HG03280 (cell line): Measurements from ENCODE around the gene PCP4L1.
A peak's percentile ranks its signal among the peaks of the same experiment; 100 is the strongest.
"Not testable (repeated sequence)": the region's sequence is repeated elsewhere in the genome, so short reads cannot be mapped to it uniquely, and the experiment has no call there.

Source experiments
- ATAC-seq: cut with Tn5 transposase; IDR thresholded peaks from one replicate; pipeline ENCODE4 v1.9.1; 2021; ENCODE audit warnings: mild to moderate bottlenecking, moderate library complexity; ENCODE audit not compliant: unreplicated experiment

Gene PCP4L1

GRCh38 chr1:161313554-161314200 lies 55.1 kb downstream of the PCP4L1 start:
- peak; percentile 13 for ATAC-seq

GRCh38 chr1:161314201-161314981 lies 55.8 kb downstream of the PCP4L1 start, which contains the start of gene SDHC:
Gene SDHC, plus strand, starts transcription at chr1:161314381. Its CDS starts 25 bp downstream, at chr1:161314406.
- ATAC-seq = peak; percentile 97

GRCh38 chr1:161315841-161316674 lies 57.5 kb downstream of the PCP4L1 start:
- not testable (repeated sequence) for ATAC-seq

- ATAC-seq = no peak
These were observed 65.5 kb downstream of the PCP4L1 start for GRCh38 chr1:161324020-161324419.

GRCh38 chr1:161330346-161330745 lies 71.8 kb downstream of the PCP4L1 start:
- no peak for ATAC-seq

- ATAC-seq = no peak
These were observed 74.6 kb downstream of the PCP4L1 start for GRCh38 chr1:161333166-161333565.
